Breast epithelium (tissue), 3 donors: ENCODE measurements around the gene GRIP1.

Source experiments
- POLR2A ChIP-seq: fragments of 450-650 bp; IDR thresholded peaks from one replicate; pipeline ENCODE4 v1.6.1; 2016; ENCODE audit warnings: antibody characterized with exemption, mild to moderate bottlenecking, moderate library complexity
- TF ChIP-seq, protein P1 (sequence below), 3 donors: fragments of 450-650 bp; IDR thresholded peaks; one replicate each; pipeline ENCODE4 v1.5.1; 2016 to 2017; ENCODE audit warnings: antibody characterized with exemption in 3 of 3, mild to moderate bottlenecking in 3 of 3, moderate library complexity in 3 of 3

- TF ChIP-seq, protein P1, sequence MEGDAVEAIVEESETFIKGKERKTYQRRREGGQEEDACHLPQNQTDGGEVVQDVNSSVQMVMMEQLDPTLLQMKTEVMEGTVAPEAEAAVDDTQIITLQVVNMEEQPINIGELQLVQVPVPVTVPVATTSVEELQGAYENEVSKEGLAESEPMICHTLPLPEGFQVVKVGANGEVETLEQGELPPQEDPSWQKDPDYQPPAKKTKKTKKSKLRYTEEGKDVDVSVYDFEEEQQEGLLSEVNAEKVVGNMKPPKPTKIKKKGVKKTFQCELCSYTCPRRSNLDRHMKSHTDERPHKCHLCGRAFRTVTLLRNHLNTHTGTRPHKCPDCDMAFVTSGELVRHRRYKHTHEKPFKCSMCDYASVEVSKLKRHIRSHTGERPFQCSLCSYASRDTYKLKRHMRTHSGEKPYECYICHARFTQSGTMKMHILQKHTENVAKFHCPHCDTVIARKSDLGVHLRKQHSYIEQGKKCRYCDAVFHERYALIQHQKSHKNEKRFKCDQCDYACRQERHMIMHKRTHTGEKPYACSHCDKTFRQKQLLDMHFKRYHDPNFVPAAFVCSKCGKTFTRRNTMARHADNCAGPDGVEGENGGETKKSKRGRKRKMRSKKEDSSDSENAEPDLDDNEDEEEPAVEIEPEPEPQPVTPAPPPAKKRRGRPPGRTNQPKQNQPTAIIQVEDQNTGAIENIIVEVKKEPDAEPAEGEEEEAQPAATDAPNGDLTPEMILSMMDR (IDR thresholded peaks at IDR 0.05), result no peak
- TF ChIP-seq POLR2A, result no peak
Observed at GRCh38 chr12:66500091-66500490, 178.8 kb downstream of the GRIP1 start.
